Measurements from ENCODE around the gene IFNA21. TPM values are rescaled to one million over a fixed set of nuclear protein-coding genes. Genes with fewer than 3 reads are reported as not detected.
"Not testable (repeated sequence)": the region's sequence is repeated elsewhere in the genome, so short reads cannot be mapped to it uniquely, and the experiment has no call there.

Gene IFNA21
- polyA plus RNA-seq (2011; rRNA removed) (not detected in 2 replicates), polyA minus RNA-seq (2011; rRNA and poly(A)+ RNA removed) (not detected in 2 replicates)

GRCh38 chr9:21166560-21166959 is at the start of gene IFNA21:
IFNA21 (minus strand) TSS chr9:21166660; CDS start chr9:21166612, 48 bp downstream.
- H3K27ac ChIP-seq (ENCODE audit: low read depth, low read length); H3K27me3 ChIP-seq (ENCODE audit: control insufficient read depth, insufficient read depth, low read length); H3K9me3 ChIP-seq (ENCODE audit: control insufficient read depth, insufficient read depth, low read length); POLR2A ChIA-PET; CTCF ChIA-PET; DNase-seq (ENCODE audit: low read depth, low spot score); H3K4me3 ChIP-seq (ENCODE audit: low read depth, low read length): not testable (repeated sequence)

GRCh38 chr9:21213411-21214326 is 47.2 kb upstream of the IFNA21 start:
- CTCF ChIA-PET: interaction anchor here (0.6 to 2.2 kb wide), 8 partner anchors 18 to 575 kb away, joined by 3 to 8 read pairs (median 3); no protein-coding TSS in a partner anchor
- peak; percentile 53 for TF ChIP-seq CTCF (IDR thresholded peaks at IDR 0.05; ENCODE audit: low read depth, low read length)

GRCh38 chr9:21212160-21212559 is 45.7 kb upstream of the IFNA21 start:
- H3K4me3 ChIP-seq (ENCODE audit: low read depth, low read length); DNase-seq (ENCODE audit: low read depth, low spot score); H3K27ac ChIP-seq (ENCODE audit: low read depth, low read length); H3K27me3 ChIP-seq (ENCODE audit: control insufficient read depth, insufficient read depth, low read length); H3K9me3 ChIP-seq (ENCODE audit: control insufficient read depth, insufficient read depth, low read length); POLR2A ChIA-PET: not testable (repeated sequence)
- CTCF ChIA-PET: interaction anchor here (1.9 to 2.2 kb wide), 2 partner anchors 17 to 184 kb away, joined by 4 to 8 read pairs; no protein-coding TSS in a partner anchor

More at GRCh38 chr9:21213411-21214326, 47.2 kb upstream of the IFNA21 start:
- H3K27ac ChIP-seq (ENCODE audit: low read depth, low read length); DNase-seq (ENCODE audit: low read depth, low spot score); H3K4me3 ChIP-seq (ENCODE audit: low read depth, low read length); POLR2A ChIA-PET; H3K9me3 ChIP-seq (ENCODE audit: control insufficient read depth, insufficient read depth, low read length); H3K27me3 ChIP-seq (ENCODE audit: control insufficient read depth, insufficient read depth, low read length): not testable (repeated sequence)

- POLR2A ChIA-PET; DNase-seq (ENCODE audit: low read depth, low spot score); CTCF ChIA-PET; H3K27me3 ChIP-seq (ENCODE audit: control insufficient read depth, insufficient read depth, low read length); H3K9me3 ChIP-seq (ENCODE audit: control insufficient read depth, insufficient read depth, low read length); H3K27ac ChIP-seq (ENCODE audit: low read depth, low read length); H3K4me3 ChIP-seq (ENCODE audit: low read depth, low read length): not testable (repeated sequence)
Measured at GRCh38 chr9:21210782-21211181, 44.3 kb upstream of the IFNA21 start.

- ChIA-PET POLR2A (no interaction called here), CTCF (no interaction called here)
- DNase-seq (ENCODE audit: low read depth, low spot score): no peak
- no peaks in the 10 kb centered on the region for H3K27me3 ChIP-seq (ENCODE audit: control insufficient read depth, insufficient read depth, low read length)
- no peaks in the 10 kb centered on the region for H3K9me3 ChIP-seq (ENCODE audit: control insufficient read depth, insufficient read depth, low read length)
- no peak overlapping the region for H3K27ac ChIP-seq (ENCODE audit: low read depth, low read length)
- no peak for TF ChIP-seq CTCF (IDR thresholded peaks at IDR 0.05; ENCODE audit: low read depth, low read length)
- no peak overlapping the region for H3K4me3 ChIP-seq (ENCODE audit: low read depth, low read length)
Measured at GRCh38 chr9:21210311-21210710, 43.9 kb upstream of the IFNA21 start.

GRCh38 chr9:21207043-21207442 is 40.6 kb upstream of the IFNA21 start, which contains the start of gene IFNA10:
IFNA10 (minus strand) TSS chr9:21207143; CDS start chr9:21207097, 46 bp downstream.
- H3K27me3 ChIP-seq (ENCODE audit: control insufficient read depth, insufficient read depth, low read length); H3K9me3 ChIP-seq (ENCODE audit: control insufficient read depth, insufficient read depth, low read length); H3K4me3 ChIP-seq (ENCODE audit: low read depth, low read length); POLR2A ChIA-PET; DNase-seq (ENCODE audit: low read depth, low spot score); H3K27ac ChIP-seq (ENCODE audit: low read depth, low read length): not testable (repeated sequence)
- CTCF ChIA-PET: interaction anchor here (1.2 kb wide), 1 partner anchor 12 kb away, joined by 9 read pairs; no protein-coding TSS in a partner anchor

GRCh38 chr9:21205204-21205603 is 38.7 kb upstream of the IFNA21 start:
- no peak overlapping the region for H3K27ac ChIP-seq (ENCODE audit: low read depth, low read length)
- H3K27me3 ChIP-seq (ENCODE audit: control insufficient read depth, insufficient read depth, low read length): no peaks in the 10 kb centered on the region
- H3K4me3 ChIP-seq (ENCODE audit: low read depth, low read length): no peak overlapping the region
- ChIA-PET CTCF (no interaction called here), POLR2A (no interaction called here)
- TF ChIP-seq CTCF (IDR thresholded peaks at IDR 0.05; ENCODE audit: low read depth, low read length): no peak
- DNase-seq (ENCODE audit: low read depth, low spot score): no peak
- no peaks in the 10 kb centered on the region for H3K9me3 ChIP-seq (ENCODE audit: control insufficient read depth, insufficient read depth, low read length)

- POLR2A ChIA-PET; H3K4me3 ChIP-seq (ENCODE audit: low read depth, low read length); H3K9me3 ChIP-seq (ENCODE audit: control insufficient read depth, insufficient read depth, low read length); DNase-seq (ENCODE audit: low read depth, low spot score); H3K27ac ChIP-seq (ENCODE audit: low read depth, low read length); H3K27me3 ChIP-seq (ENCODE audit: control insufficient read depth, insufficient read depth, low read length); CTCF ChIA-PET: not testable (repeated sequence)
Measured at GRCh38 chr9:21202105-21202504, 35.6 kb upstream of the IFNA21 start, which contains the start of gene IFNA7. IFNA7 (minus strand) TSS chr9:21202205; CDS start chr9:21202165, 40 bp downstream.

All from AG04450 (cell line).